ENCODE measurements around the gene TRHDE.

DNA sequence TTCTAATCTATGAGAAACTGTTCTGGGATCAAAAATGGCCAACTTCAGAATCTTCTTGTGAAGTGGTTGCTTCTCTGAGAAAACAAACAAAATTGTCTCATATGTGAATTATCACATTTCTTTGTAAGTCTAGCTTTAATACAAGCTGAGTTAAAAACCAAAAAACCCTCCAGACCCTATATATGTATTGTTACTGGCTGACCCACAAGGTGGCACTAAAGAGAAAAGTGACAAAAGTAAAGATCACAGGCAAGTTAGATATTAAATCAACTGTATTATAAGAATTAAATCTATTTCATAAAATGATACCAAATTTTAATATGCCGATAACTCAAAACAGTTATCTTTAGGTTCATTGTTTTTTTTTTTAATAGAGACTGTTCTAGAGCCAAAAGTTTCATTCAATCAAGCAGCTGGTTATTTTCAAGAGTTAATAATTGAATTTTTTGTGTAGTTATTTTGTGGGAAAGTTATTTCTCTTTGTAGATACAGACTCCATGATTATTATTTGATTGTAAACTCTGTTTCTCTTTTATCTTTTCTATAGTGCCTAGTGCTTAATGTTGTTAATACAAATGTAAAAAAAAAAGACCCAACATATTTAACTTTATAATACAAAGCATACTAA lies 7.5 kb upstream of the TRHDE start:
- TF ChIP-seq, protein P1, sequence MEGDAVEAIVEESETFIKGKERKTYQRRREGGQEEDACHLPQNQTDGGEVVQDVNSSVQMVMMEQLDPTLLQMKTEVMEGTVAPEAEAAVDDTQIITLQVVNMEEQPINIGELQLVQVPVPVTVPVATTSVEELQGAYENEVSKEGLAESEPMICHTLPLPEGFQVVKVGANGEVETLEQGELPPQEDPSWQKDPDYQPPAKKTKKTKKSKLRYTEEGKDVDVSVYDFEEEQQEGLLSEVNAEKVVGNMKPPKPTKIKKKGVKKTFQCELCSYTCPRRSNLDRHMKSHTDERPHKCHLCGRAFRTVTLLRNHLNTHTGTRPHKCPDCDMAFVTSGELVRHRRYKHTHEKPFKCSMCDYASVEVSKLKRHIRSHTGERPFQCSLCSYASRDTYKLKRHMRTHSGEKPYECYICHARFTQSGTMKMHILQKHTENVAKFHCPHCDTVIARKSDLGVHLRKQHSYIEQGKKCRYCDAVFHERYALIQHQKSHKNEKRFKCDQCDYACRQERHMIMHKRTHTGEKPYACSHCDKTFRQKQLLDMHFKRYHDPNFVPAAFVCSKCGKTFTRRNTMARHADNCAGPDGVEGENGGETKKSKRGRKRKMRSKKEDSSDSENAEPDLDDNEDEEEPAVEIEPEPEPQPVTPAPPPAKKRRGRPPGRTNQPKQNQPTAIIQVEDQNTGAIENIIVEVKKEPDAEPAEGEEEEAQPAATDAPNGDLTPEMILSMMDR (conservative IDR thresholded peaks at IDR 0.05), result peak; percentile 69
- no peak for TF ChIP-seq EZH2 (IDR thresholded peaks at IDR 0.05; ENCODE audit: low read depth)

Data from PC-9 (cell line).